DND-41 (cell line): Measurements from ENCODE around the gene UBXN1.
A peak's percentile ranks its signal among the peaks of the same experiment; 100 is the strongest.

Experiments
- ATAC-seq: fragments of 200-7000 bp; cut with Tn5 transposase; 3 replicates; pipeline ENCODE4 v1.9.1; 2021; ENCODE audit warnings: low read depth; ENCODE audit not compliant: insufficient read depth
- DNase-seq: peaks from one replicate; pipeline ENCODE4 v3.0.0-alpha.2; 2020
- H2AFZ ChIP-seq: 2 replicates; pipeline ENCODE4 v1.6.0; 2012; ENCODE audit warnings: low read depth, low read length
- H3K27ac ChIP-seq: 2 replicates; pipeline ENCODE4 v1.5.1; 2012; ENCODE audit warnings: low read length, inconsistent platforms
- H3K27me3 ChIP-seq: fragments of 200-600 bp; sonication (generic); 2 replicates; pipeline ENCODE4 v1.6.0; 2012; ENCODE audit warnings: low read length, mild to moderate bottlenecking, inconsistent platforms; ENCODE audit not compliant: insufficient read depth, poor library complexity
- H3K36me3 ChIP-seq: 2 replicates; pipeline ENCODE4 v1.5.1; 2012; ENCODE audit warnings: low read length, inconsistent platforms; ENCODE audit not compliant: insufficient read depth
- H3K4me1 ChIP-seq: 2 replicates; pipeline ENCODE4 v1.5.1; 2012; ENCODE audit warnings: mild to moderate bottlenecking, low read length; ENCODE audit not compliant: insufficient read depth
- H3K4me2 ChIP-seq: 2 replicates; pipeline ENCODE4 v1.6.0; 2012; ENCODE audit warnings: mild to moderate bottlenecking, moderate library complexity, low read length, inconsistent platforms; ENCODE audit not compliant: insufficient read depth
- H3K4me3 ChIP-seq, 2 experiments: fragments of 200-600 bp in 1 of 2; shearing (Covaris generic) in 1 of 2; 2 replicates each; pipeline ENCODE4 v1.5.1; 2012 to 2016; ENCODE audit warnings: inconsistent platforms in 2 of 2, low read length in 2 of 2, mild to moderate bottlenecking in 2 of 2, low read depth in 1 of 2, moderate library complexity in 1 of 2
- H3K79me2 ChIP-seq: 2 replicates; pipeline ENCODE4 v1.6.0; 2012; ENCODE audit warnings: low read length, inconsistent platforms; ENCODE audit not compliant: insufficient read depth
- H3K9ac ChIP-seq: 2 replicates; pipeline ENCODE4 v1.6.0; 2012; ENCODE audit warnings: low read depth, mild to moderate bottlenecking, inconsistent platforms, low read length, moderate library complexity
- H3K9me3 ChIP-seq: 2 replicates; pipeline ENCODE4 v1.5.1; 2012; ENCODE audit warnings: low read length, moderate library complexity, mild to moderate bottlenecking, inconsistent platforms; ENCODE audit not compliant: insufficient read depth, severe bottlenecking
- H4K20me1 ChIP-seq: 2 replicates; pipeline ENCODE4 v1.6.0; 2012; ENCODE audit warnings: low read length; ENCODE audit not compliant: insufficient read depth
- CTCF ChIP-seq: IDR thresholded peaks from 2 replicates; pipeline ENCODE4 v1.5.1; 2012; ENCODE audit warnings: borderline replicate concordance, low read length, moderate library complexity, mild to moderate bottlenecking; ENCODE audit not compliant: poor library complexity, severe bottlenecking; ENCODE audit errors: extremely low read depth
- EZH2 ChIP-seq: IDR thresholded peaks from 3 replicates; pipeline ENCODE4 v1.6.1; 2012; ENCODE audit warnings: borderline replicate concordance, low read depth, mild to moderate bottlenecking, moderate library complexity, low read length, inconsistent platforms; ENCODE audit not compliant: severe bottlenecking

UBXN1 gene

DNA sequence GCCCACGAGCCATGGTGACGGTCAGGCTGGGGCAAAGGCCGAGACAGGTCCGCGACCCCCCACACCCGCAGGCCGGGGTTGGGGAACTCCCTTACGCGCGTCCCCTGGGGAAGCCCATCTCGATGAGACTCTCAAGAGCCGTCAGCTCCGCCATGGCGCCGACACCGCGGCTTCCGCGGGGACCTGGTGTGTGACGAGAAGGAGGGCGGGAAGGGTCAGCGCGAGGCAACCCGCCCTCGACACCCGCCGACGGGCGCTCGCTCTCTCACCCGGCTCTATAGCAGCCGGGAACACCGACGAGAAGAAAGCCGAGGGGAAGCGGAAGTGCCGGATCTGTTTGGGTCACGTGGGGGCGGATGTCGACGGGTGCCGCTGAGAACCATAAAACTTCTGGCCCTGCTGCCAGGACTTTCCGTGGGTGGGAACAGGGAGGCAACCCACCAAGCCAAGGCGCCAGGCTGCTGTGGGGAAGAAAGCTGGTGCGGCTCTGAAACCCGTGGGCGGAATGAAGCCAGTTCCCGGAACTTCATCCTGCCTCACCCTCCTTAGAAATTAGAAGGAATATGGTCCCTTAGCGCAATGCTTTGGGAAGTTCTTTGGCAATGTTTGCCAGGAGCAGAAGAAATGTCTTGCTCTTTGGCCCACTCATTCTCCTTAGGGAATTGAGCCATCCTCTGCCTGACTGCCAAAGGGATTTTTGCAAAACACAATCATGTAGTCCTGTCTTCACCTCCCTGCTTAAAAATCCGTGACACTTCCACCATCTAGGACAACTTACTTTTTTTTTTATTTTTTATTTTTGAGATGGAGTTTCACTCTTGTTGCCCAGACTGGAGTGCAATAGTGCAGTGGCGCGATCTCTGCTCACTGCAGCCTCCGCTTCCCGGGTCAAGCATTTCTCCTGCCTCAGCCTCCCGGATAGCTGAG, at the start of gene UBXN1:
TSS of gene UBXN1 (minus strand) at position 304 of the 927 bp plus-strand sequence. CDS start at position 154, 150 bp downstream.
- TF ChIP-seq CTCF: no peak
- no peak for TF ChIP-seq EZH2
- peak within 1 kb of the TSS; percentile 94 for H3K9ac ChIP-seq
- peak within 1 kb of the TSS; percentile 100 for H2AFZ ChIP-seq
- peak within 1 kb of the TSS; percentile 98 for H3K4me2 ChIP-seq
- DNase-seq (peak; percentile 90), ATAC-seq (peak; percentile 89)
- peaks cover 42% of the 10 kb centered on the region for H3K79me2 ChIP-seq
- H3K4me1 ChIP-seq: peaks cover 31% of the 10 kb centered on the region
- H3K27ac ChIP-seq: peak within 1 kb of the TSS; percentile 98
- peaks cover 29% of the 10 kb centered on the region for H3K36me3 ChIP-seq
- peaks cover 6% of the 10 kb centered on the region; the same call in 1 of the 2 replicates for H4K20me1 ChIP-seq
- no peaks in the 10 kb centered on the region for H3K9me3 ChIP-seq
- H3K4me3 ChIP-seq: peak within 1 kb of the TSS; percentile 99 to 100
- H3K27me3 ChIP-seq: no peaks in the 10 kb centered on the region

DNA sequence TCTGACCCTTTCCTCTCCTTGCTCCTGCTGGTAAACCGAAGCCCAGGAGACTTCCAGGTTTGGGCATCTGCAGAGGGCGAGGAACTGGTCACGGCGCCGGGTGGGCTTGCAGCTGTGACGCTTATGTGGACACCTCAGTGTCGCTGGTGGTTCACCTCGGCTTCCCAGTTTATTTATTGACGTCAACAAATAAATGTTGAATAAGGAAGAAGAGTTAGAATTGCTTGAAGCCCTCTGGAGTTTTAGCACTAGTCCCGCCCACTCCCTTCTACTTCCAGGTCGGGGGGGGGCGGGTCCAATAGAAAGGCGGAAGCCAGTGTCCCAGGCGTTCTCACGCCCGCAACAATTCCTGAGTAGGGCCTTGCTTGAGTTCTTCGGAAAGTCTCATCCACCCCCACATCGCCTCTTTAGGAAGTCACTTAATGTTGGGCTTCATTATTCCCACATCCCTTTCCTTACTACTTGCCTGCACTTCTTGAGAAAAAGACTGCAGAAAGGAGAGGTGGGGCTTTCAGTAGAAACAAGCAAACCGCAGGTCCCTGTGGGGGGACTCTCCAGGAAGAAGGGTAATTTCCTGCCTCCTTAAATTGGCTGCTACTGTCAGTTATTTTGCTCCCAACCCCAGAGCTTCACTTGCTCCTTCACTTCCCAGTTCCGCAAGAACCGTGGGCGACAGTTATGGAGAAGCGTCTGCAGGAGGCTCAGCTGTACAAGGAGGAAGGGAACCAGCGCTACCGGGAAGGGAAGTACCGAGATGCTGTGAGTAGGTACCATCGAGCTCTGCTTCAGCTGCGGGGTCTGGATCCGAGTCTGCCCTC, 49.5 kb upstream of the UBXN1 start, which contains the start of gene TTC9C:
TSS of gene TTC9C (plus strand) at position 316 of the 818 bp plus-strand sequence. CDS start at position 679, 363 bp downstream.
- Histone ChIP-seq H3K4me3 (peak within 1 kb of the TSS; percentile 74 to 93), H3K4me2 (peak within 1 kb of the TSS; percentile 90), H3K27me3 (no peaks in the 10 kb centered on the region), H2AFZ (peak within 1 kb of the TSS; percentile 89), H3K27ac (peak within 1 kb of the TSS; percentile 100), H3K9me3 (no peaks in the 10 kb centered on the region), H3K4me1 (peaks cover 47% of the 10 kb centered on the region), H3K36me3 (peaks cover 52% of the 10 kb centered on the region), H3K79me2 (peaks cover 88% of the 10 kb centered on the region), H3K9ac (peak within 1 kb of the TSS; percentile 94), H4K20me1 (peaks cover 34% of the 10 kb centered on the region)
- ATAC-seq (peak; percentile 48), DNase-seq (peak; percentile 86)
- TF ChIP-seq EZH2 (no peak), CTCF (no peak)

GRCh38 chr11:62727872-62728170, 48.9 kb upstream of the UBXN1 start:
- peak overlapping the region; percentile 94 for H3K9ac ChIP-seq
- H3K36me3 ChIP-seq: peaks cover 52% of the 10 kb centered on the region
- H4K20me1 ChIP-seq: peaks cover 34% of the 10 kb centered on the region
- no peak for TF ChIP-seq CTCF
- no peak for TF ChIP-seq EZH2
- H3K4me2 ChIP-seq: peak overlapping the region; percentile 65
- peaks cover 88% of the 10 kb centered on the region for H3K79me2 ChIP-seq
- DNase-seq (peak; percentile 94), ATAC-seq (peak; percentile 60)
- peak overlapping the region; percentile 89 for H2AFZ ChIP-seq
- H3K4me3 ChIP-seq: peak overlapping the region; percentile 74 to 78; a peak in 3 of 4 replicates
- peak overlapping the region; percentile 100 for H3K27ac ChIP-seq
- no peaks in the 10 kb centered on the region for H3K27me3 ChIP-seq
- H3K9me3 ChIP-seq: no peaks in the 10 kb centered on the region
- peaks cover 52% of the 10 kb centered on the region for H3K4me1 ChIP-seq
